COLO829 (cell line): ENCODE measurements around the gene NEDD8.

ENCODE experiments used
- DNase-seq: peaks from one replicate; pipeline ENCODE4 v3.0.0; 2012; ENCODE audit warnings: low spot score

NEDD8 gene

DNA sequence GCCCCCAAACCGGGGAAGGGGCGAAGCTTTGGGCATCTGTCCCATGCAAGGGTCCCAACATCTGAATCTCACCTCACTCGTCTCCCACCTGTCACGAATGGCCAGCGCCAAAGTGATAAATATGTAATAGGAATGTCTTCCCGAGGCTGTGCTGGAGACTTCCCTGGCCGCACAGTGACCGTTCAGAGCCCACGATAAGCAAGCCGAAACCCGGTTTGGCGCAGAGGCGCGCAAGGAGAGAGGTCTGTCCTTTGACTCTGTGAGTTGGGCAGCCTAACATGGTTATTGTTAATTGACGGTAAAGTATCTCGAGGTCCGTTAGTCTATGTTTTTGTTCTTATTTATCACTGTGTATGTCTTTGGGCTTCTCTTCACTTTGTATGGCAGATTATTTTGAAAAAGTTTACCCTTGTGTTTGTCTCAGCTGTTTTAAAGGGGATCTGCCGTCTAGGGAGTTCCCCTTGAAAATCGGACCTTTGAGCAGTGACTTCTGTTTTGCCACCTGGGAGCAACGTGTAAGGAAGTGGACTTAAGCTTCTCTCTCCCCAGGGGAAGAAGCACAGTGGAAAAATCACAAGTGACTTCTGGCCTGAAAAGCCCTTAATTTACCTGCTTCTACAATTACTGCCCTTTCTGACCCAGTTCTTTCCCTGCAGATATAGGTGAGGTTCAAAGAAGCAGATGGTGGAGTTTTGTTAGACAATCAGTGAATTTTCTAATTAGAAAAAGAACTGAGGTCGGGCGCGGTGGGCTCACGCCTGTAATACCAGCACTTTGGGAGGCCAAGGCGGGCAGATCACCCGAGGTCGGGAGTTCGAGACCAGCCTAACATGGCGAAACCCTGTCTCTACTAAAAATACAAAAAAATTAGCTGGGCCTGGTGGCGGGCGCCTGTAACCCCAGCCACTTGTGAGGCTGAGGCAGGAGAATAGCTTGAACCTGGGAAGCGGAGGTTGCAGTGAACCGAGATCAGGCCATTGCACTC lies 35.8 kb downstream of the NEDD8 start:
- no peak for DNase-seq

DNA sequence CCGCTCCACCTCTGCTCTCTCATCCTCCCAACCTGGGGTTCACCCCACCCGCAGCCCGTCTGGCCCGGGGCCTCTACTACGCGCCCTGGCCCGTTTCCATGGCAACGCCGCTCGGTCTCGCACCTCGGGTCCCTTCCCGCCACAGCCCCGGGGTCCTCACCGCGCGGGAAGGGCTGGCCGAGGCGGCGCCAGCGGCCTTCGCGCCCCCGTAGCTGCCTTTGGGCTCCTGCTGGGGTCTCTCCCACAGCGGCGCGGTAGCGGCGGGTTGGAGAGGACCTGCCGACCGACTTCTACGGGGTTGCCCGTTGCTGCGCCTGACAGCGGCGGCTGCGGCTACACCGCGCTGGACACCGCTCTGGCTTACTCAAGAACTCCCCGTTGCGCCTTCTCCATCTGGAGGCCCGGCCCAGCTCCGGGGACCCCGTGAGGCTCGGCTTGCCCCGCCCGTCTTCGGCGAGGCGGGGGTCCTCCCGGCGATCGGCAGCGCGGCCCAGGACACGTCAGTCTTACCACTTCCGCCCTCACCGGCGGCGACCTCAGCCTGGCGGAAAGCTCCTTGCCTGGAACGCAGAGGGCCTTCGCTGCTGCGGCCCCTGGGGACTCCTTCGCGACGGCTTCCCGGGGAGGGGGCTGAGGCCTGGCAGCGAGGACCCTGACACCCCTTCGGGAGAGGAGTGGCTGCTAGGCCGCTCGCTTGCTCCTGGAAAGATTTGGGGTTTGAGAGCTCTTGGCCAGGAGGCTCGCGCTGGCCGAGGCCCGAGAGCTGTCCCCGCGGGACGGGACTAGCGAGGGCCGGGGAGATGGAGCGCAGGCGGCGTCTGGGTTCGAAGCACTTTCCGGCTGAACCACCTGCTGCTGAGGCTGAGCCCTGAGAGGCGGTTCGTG lies 36.7 kb downstream of the NEDD8 start, which contains the start of gene TM9SF1:
TM9SF1 (minus strand) TSS at position 256 of the 885 bp plus-strand sequence. CDS start 422 bp downstream, outside the sequence.
- DNase-seq, result peak; percentile 90

DNA sequence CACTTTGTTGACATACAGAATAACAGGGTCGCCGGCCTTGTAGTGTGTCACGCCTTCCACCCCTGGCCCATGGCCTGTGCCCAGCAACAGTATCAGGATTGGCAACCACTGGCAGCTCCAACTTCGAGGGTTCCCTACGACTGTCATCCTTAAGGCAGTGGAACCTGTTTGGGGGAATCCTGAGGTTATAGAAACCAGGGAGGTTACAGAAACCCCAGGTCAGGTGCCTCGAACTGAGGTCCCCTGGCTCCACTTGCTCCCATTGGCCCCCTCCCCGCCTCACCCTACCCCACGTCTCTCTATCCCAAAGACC lies 37.3 kb downstream of the NEDD8 start:
- no peak for DNase-seq

DNA sequence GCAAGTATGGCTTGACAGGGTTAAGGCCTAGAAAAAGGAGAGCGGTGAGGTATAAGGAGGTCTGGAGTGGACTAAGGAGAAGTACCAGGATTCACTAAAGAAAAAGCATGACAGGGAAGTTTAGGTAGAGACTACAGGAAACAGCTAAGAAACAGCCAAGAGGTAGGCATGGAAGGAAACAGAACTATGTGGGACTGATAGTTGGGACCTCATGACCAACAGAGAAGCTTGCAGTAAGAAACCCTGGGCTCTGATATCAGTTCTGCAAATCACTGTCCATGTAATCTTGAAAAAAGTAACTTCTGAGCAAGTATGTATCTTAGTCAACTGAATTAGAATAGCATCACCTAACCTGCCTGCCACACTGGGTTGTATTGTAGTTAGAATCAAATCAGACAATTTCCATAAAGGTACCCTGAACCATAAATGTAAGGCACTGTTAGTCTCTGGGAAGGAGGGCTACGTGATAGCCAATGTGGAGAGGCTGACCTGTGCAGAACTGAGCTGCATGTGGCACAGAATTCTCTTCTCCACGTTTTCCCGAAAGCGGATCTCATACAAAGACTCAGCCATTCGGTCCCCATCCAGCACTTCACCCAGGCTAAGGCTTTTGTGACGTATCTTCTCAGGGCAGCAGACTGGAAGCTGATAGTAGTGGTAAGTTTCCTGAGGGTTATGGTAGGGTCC lies 37.8 kb downstream of the NEDD8 start:
- no peak for DNase-seq

DNA sequence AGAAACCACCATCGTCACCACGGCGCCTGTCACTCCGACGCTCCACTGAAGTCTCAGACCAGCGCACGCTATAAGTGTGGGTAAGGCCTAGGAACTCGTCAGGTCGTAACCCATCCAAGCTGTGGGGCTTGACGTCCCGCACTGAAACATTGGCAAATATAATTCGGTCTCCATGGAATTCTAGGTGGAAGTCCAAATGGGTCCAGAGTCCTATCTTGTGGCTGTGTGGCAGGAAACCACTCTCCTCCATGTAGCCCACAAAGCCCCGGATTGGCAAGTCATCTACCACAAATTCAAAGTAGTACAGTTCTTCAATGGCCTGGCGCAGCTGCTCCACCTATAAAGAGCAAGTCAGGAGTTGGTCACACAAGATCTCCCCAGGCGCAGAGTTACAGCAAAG lies 39.2 kb downstream of the NEDD8 start:
- DNase-seq, result no peak

DNA sequence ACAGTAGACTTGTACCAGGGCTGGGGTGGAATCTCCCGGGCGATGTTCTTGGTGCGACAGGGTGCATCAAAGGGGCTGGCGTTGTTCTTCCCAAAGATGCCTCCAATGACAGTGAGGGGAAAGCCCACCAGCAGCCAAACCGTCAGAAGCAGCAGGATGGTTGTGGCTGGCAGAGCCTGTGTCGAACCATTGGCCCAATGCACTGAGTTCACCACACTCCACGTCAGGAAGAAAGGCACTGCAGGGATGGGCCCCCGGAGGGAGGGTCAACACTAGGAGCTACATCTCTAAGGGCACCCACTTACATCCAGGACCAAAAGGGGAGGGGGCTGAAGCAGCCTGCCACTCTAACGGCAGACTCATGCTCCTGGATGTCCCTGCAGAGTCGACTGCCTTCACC lies 41.8 kb downstream of the NEDD8 start:
- DNase-seq, result no peak

DNA sequence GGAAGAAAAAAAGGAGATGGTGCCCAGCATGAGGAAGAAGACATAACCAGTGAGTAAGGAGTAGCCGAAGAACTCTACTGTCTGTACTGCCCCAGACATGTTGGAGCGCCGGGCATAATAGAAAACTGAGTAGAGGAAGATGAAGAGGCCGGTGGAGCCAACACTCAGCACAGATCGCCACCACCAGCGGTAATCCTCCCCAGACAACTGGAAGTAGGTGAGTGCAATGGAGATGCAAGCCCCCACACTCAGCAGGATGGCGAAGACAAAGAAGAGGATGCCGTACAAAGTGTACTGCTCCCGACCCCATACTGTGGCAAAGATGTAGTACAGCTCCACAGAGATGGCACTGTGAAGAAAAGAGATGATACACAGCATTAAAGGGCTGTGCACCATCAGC lies 42.7 kb downstream of the NEDD8 start:
- DNase-seq, result no peak

DNA sequence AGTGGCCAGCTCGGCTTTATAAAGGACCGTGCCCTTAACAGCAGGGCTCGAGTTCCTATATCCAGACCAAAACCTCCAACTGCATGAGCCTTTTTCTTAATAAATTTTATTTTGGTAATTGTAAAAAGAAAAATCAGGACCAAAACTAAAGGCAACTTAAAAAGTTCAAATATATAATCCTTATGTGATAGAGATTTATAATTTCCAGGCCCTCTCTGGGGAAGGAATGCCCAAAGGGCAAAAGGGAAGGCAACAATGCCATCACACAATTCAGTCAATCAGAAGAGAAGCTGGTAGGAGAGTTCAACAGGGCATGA lies 43.1 kb downstream of the NEDD8 start:
- no peak for DNase-seq

DNA sequence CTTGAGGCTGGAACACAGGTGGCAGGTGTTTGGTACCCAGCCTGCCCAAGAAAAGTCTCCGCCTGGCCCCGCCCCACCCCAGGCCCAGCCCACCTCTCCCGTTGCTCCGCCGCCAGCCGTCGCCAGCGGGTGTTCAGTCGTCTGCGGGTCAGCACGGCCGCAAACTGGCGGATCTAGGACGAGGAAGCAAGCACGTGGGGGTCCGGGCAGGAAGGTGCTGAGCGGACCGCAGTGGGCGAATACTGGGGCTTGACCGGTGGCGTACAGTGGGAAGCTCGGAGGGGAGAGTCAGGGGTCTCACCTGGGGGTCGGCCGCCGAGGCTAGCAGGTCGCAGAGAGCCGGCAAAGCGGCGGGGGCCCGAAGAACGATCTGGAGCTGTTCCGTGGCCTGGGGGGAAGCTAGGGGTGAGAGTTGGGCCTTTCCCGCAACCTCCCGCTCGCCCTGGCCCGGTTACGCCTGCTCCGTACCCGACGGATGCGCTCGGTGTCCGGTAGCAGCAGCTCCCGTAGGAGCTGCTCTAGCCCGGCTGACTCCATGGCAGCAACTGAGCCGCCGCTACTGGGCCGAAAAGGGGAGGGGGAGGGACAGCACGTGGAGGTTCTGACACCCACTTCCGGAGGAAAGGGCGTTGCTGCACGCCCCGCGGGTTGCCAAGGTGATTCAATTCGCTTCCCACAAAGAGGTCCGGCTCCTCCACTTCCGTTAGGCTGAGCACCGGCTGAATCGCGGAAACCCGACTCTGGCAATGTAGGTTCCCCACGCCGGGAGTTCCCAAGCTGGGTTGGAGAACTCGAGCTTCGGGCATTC lies 43.7 kb downstream of the NEDD8 start, which contains the start of gene IPO4:
IPO4 (minus strand) TSS at position 566 of the 808 bp plus-strand sequence; CDS start at position 537, 29 bp downstream.
- peak; percentile 100 for DNase-seq

DNA sequence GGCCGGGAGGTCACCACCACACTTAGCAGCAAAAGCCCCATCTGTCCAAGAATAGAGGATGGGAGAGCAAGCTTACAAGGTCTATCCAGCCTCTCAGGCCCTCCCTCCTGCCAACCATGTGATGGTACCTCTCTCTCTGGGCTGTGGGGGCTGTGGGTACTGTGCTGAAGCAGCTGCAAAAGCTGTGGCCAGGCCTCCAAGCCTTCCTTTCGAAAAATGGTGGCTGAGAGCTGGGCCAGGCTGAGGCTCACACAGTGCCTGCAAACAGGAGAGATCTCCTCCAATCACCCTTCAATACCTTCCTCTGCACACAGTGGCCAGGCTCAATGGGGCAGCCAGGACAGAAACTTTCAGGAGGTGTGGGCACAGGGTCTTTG lies 44.6 kb downstream of the NEDD8 start:
- no peak for DNase-seq

DNA sequence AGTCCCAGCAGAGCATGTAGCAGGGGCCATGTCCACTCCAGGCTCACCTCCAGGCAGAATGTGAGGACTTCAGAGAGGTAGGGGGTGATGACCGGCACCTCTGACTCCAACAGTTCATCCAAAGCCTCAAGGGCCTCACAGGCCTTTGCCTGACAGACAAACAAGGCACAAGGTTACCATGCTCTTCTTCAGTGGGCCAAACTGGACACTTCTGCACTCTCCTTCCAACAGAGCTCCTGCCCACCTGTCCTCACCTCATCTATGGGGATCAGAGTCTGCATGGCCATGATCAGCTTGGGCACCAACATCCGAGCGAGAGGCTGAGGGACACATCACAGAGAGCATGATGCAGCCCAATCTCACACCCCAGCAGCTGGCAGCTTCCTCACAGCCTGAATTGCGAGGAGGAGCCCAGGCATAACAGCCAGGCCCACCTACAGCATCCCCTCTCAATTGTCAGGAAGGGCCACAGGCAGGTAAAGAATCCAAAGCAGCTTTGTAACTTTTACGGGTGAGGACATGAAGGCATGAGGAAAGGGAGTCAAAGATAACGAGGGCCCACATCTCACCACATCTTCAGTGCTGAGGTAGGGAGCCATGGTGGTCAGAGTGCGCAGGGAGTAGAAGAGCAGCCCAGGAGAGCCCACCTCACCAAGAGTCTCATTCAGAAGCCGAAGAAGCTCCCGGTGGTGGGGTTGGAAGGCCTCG lies 45.2 kb downstream of the NEDD8 start:
- no peak for DNase-seq

DNA sequence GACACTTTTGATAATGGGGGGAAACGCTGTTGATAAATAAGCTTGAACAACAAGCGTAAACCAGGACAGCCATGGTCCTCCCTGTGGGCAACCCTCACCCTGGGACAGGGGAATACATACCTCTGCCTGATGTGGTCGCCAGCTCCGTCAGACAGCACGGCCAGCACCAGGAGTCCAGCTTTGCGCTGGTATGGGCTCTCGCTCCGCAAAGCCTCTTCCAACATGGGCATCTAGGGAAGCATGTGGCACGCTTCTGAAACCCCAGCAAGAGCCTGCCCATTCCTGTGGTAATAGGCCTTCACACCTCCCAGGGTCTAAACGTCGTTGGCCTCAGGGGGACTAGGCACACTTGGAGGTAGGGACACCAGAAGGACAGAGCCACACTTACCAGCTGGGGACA lies 46.4 kb downstream of the NEDD8 start:
- DNase-seq, result no peak

DNA sequence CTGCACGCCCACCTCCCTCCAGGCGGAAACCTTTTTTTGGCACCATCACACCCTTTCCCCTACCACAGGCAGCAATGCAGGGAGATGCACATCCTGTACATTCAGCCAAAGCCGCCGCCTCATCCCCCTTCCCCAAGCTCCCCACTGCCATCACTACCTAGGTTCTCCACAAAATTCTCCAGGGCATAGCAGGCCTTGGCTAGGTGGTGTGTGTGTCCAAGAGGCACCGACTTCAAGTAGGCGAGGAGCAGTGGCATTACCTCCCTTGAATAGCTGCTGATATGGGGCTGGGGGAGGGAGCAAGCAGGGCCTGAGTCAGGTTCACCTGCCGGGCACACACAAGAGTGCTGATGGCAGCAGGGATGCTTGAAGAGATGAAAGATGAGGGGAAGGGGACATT lies 47.1 kb downstream of the NEDD8 start:
- DNase-seq, result no peak

DNA sequence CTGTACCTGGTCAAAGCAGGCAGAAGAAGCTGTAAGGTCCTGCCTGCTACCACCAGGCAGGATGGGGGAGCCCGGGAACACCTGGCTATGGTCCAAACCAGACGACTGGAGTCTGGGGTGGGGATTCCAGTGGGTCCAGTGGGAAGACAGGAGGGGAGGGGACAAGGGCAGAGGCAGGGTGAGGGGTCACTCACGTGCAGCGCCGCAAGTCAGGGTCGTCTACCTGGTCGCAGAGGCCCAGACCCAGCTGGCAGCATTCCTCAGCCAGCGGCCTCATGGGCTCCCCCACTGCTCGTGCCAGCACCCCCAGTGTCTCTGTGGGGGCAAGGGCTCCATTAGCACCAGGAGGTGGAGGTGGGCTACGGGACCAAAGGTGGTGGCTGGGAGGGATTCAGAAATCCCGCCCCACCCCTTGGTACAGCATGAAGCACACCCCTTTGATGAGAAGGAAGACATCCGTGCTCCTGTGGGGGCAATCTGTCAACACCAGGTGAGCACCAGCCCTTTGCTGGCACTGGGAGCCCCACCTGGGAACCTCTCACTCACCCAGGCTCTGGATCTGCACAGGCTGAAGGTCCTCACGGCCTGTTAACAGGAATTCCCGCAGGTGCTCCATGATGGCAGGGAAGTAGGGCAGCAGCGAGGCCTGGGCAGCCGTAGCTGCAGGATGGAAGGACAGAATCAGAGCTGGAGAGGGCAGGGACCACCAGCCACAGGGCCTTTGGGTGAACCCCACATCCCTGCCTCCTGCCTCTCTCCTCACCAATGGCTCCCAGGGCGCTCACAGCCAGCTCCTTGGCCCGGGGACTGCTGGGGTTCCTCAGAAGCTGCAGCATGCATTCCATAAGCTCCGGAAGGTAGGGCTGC lies 47.8 kb downstream of the NEDD8 start:
- DNase-seq, result no peak

DNA sequence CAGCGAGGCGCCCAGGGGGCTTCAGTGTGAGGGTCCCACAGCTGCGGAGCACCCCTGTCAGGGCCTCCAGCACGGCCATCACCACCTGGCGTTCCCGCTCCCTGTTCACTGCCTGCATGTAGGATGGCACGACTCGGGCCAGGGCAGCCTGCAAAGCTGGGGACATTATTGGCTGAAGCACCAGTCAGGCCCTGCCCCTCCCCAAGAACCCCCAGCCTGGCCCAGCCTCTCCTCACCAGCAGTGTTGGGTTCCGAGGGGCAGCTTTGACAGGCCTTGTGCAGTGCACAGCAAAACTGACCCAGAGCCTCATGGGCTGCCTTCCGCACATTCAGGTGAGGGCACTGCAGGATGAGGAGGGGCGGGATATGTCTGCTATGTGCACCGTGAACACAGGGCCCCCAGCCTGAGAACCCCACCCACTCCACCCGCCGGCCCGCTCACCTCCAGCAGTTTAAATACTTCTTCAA lies 49.1 kb downstream of the NEDD8 start:
- DNase-seq, result no peak

DNA sequence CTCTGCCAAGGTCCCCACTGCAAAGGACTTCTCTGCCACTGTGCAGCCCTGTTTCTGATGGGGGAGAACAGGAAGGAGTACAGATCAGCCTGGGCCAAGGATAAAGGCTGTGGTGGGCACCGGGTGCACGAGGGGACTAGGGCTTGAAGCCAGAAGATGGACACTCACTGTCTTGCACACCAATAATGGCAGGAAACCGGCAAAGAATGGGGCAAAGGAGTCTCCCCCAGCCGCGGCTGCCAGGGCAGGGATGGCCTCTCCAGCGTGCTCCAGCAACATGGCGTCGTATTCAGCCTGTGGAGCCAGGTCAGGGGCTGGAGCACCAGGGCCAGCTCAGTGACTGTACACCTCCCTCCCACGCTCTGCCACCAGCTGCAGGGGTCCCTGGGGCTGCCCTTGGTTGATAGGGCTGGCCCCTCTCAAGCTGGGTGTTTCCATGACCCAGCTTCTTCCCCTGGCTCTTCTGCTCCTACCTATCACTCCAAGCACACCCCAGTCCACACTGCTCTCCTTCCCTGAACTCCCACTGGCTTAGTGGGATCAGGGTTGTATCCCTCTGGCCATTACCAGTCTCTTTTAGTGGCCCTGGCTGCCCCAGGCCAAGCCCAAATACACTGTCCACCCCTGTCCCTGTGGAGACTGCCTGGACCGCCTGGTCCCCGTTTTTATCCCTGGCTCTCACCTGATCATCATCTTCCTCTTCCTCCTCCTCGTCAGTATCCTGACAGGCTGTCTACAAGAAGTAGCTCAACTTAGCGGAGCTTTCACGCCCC lies 49.9 kb downstream of the NEDD8 start:
- DNase-seq, result no peak

DNA sequence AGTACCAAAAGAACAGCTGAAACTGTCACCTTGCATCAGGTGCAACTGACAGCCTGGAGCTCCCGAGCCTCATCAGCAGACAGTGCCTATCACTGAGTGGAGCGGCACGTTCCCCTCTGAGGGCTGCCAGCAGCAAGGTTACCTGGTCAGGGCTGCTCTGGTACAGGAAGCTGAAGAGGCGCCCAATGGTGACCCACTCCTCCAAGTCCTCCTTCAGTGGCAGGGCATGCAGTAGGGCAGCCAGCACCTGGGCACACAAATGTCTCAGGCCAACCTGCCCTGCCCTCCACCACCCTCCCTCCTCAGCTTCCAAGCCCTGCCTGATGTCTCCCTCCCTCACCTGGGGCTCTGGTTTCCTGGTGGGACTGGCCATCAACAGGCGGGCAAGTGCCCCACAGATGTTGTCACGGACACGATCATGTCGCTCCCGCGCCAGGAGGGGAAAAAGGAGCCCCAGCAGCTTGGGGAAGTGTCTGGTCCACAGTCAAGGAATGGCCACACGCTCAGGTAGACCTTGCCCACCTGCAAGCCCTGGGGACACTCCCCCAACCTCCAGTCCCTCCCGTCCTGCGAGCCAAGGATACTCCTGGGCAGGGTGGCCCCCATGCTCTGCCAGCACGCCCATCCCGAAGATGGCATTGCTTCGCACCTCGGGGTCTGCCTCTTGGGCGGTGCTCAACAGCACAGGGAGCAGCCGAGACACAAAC lies 50.6 kb downstream of the NEDD8 start:
- no peak for DNase-seq
